Transverse colon (tissue), 3 donors: Measurements from ENCODE around the gene CD3E.

Source experiments
- EP300 ChIP-seq: sonication (generic); formaldehyde crosslinking; IDR thresholded peaks from one replicate; pipeline ENCODE4 v1.6.1; 2017; ENCODE audit warnings: antibody characterized with exemption, low read depth
- POLR2A ChIP-seq: fragments of 450-650 bp; IDR thresholded peaks from one replicate; pipeline ENCODE4 v1.6.1; 2016; ENCODE audit warnings: antibody characterized with exemption, mild to moderate bottlenecking, moderate library complexity
- TF ChIP-seq, protein P1 (sequence below), 5 experiments: fragments of 200-600 bp in 3 of 5; fragments of 450-650 bp in 2 of 5; sonication (generic) in 3 of 5; IDR thresholded peaks; 1 replicate in 2 of 5; 2 replicates in 3 of 5; pipeline ENCODE4 v1.5.1; 2016 to 2017; ENCODE audit warnings: antibody characterized with exemption in 5 of 5, inconsistent platforms in 3 of 5, mild to moderate bottlenecking in 2 of 5, moderate library complexity in 1 of 5

- TF ChIP-seq EP300, result no peak
- TF ChIP-seq, protein P1, sequence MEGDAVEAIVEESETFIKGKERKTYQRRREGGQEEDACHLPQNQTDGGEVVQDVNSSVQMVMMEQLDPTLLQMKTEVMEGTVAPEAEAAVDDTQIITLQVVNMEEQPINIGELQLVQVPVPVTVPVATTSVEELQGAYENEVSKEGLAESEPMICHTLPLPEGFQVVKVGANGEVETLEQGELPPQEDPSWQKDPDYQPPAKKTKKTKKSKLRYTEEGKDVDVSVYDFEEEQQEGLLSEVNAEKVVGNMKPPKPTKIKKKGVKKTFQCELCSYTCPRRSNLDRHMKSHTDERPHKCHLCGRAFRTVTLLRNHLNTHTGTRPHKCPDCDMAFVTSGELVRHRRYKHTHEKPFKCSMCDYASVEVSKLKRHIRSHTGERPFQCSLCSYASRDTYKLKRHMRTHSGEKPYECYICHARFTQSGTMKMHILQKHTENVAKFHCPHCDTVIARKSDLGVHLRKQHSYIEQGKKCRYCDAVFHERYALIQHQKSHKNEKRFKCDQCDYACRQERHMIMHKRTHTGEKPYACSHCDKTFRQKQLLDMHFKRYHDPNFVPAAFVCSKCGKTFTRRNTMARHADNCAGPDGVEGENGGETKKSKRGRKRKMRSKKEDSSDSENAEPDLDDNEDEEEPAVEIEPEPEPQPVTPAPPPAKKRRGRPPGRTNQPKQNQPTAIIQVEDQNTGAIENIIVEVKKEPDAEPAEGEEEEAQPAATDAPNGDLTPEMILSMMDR (IDR thresholded peaks at IDR 0.05), result no peak
- TF ChIP-seq POLR2A, result no peak
Observed at GRCh38 chr11:118283756-118284350, 20.7 kb upstream of the CD3E start.
